PC-9 (cell line): ENCODE data around the gene ERMAP.

Source experiments
- EZH2 ChIP-seq: fragments of 200-600 bp; sonication (generic); IDR thresholded peaks from 2 replicates; pipeline ENCODE4 v1.8.0; 2017; ENCODE audit warnings: antibody characterized with exemption, low read depth
- TF ChIP-seq, protein P1 (sequence below): fragments of 200-600 bp; sonication (generic); conservative IDR thresholded peaks from 2 replicates; pipeline ENCODE4 v1.6.1; 2017; ENCODE audit warnings: mixed run types, antibody characterized with exemption, mild to moderate bottlenecking, moderate library complexity

DNA sequence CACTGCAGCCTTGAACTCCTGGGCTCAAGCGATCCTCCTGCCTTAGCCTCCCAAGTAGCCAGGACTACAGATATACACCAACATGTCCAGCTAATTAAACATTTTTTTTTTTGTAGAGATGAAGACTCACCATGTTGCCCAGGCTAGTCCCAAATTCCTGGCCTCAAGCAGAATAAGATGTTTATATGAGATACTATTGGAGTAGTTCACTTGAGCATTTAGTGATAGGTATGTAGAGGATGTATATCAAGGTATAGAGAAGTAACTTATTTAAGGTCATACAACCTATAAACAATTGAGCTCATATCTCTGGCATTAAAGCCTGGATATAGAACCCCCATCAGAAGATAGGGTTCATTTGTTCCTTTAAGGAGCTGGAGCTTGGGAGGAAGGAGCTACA lies 36.7 kb upstream of the ERMAP start:
- TF ChIP-seq, protein P1, sequence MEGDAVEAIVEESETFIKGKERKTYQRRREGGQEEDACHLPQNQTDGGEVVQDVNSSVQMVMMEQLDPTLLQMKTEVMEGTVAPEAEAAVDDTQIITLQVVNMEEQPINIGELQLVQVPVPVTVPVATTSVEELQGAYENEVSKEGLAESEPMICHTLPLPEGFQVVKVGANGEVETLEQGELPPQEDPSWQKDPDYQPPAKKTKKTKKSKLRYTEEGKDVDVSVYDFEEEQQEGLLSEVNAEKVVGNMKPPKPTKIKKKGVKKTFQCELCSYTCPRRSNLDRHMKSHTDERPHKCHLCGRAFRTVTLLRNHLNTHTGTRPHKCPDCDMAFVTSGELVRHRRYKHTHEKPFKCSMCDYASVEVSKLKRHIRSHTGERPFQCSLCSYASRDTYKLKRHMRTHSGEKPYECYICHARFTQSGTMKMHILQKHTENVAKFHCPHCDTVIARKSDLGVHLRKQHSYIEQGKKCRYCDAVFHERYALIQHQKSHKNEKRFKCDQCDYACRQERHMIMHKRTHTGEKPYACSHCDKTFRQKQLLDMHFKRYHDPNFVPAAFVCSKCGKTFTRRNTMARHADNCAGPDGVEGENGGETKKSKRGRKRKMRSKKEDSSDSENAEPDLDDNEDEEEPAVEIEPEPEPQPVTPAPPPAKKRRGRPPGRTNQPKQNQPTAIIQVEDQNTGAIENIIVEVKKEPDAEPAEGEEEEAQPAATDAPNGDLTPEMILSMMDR: no peak
- no peak for TF ChIP-seq EZH2
